WTC11 (cell line): Measurements from ENCODE around the gene AR. TPM values are rescaled to one million over a fixed set of nuclear protein-coding genes. Genes with fewer than 3 reads are reported as not detected.

Experiments
- ATAC-seq: fragments of 200-7000 bp; cut with Tn5 transposase; 2 replicates; pipeline ENCODE4 v1.10.0; 2021; ENCODE audit warnings: mild to moderate bottlenecking, moderate library complexity
- CTCF ChIA-PET: fragments of 300-600 bp; sonication (Branson Sonifier 250); formaldehyde crosslinking; loops from one replicate; lab custom pipeline; 2021; ENCODE audit warnings: antibody characterized with exemption; lab: Charles Lee
- POLR2A ChIA-PET: fragments of 350-600 bp; sonication (Branson Sonifier 250); formaldehyde crosslinking; loops from one replicate; lab custom pipeline; 2021; ENCODE audit warnings: antibody characterized with exemption; lab: Charles Lee
- DNase-seq: peaks from one replicate; pipeline ENCODE4 v3.0.0; 2021; ENCODE audit warnings: low spot score
- H3K27ac Mint-ChIP-seq: 2 replicates; pipeline ENCODE4 v1.8.0; 2021; ENCODE audit warnings: mixed read lengths
- H3K27me3 Mint-ChIP-seq: 2 replicates; pipeline ENCODE4 v1.8.0; 2021; ENCODE audit warnings: low read depth, mild to moderate bottlenecking, moderate library complexity, mixed read lengths
- H3K36me3 Mint-ChIP-seq: 2 replicates; pipeline ENCODE4 v1.8.0; 2021; ENCODE audit warnings: mixed read lengths
- H3K4me1 Mint-ChIP-seq: 2 replicates; pipeline ENCODE4 v1.8.0; 2022; ENCODE audit warnings: mixed read lengths
- H3K4me3 Mint-ChIP-seq: 2 replicates; pipeline ENCODE4 v1.8.0; 2021; ENCODE audit warnings: mild to moderate bottlenecking, moderate library complexity, mixed read lengths
- H3K9me3 Mint-ChIP-seq: 2 replicates; pipeline ENCODE4 v1.8.0; 2021; ENCODE audit warnings: mixed read lengths
- ATF3 ChIP-seq: sonication (generic); formaldehyde crosslinking; conservative IDR thresholded peaks from 2 replicates; pipeline ENCODE4 v1.8.1; 2022; ENCODE audit warnings: mild to moderate bottlenecking, missing genetic modification reagents
- CBFB ChIP-seq: sonication (generic); formaldehyde crosslinking; IDR thresholded peaks from 2 replicates; pipeline ENCODE4 v1.8.1; 2022; ENCODE audit warnings: mild to moderate bottlenecking, low read depth, missing genetic modification reagents
- EMX1 ChIP-seq: fragments of 250-450 bp; sonication (Bioruptor Pico); IDR thresholded peaks from 2 replicates; pipeline ENCODE4 v1.8.0; 2021; ENCODE audit warnings: mild to moderate bottlenecking
- FOXJ3 ChIP-seq: sonication (generic); formaldehyde crosslinking; IDR thresholded peaks from 2 replicates; pipeline ENCODE4 v1.9.0; 2021; ENCODE audit warnings: missing genetic modification reagents, mild to moderate bottlenecking, borderline replicate concordance
- FOXK1 ChIP-seq: sonication (generic); formaldehyde crosslinking; IDR thresholded peaks from 2 replicates; pipeline ENCODE4 v1.8.0; 2022; ENCODE audit warnings: mild to moderate bottlenecking, moderate library complexity, missing genetic modification reagents
- FOXP1 ChIP-seq: sonication (generic); formaldehyde crosslinking; IDR thresholded peaks from 2 replicates; pipeline ENCODE4 v1.8.0; 2022; ENCODE audit warnings: missing genetic modification reagents, mild to moderate bottlenecking, moderate library complexity, borderline replicate concordance
- GABPB1 ChIP-seq: sonication (generic); formaldehyde crosslinking; IDR thresholded peaks from 2 replicates; pipeline ENCODE4 v1.8.1; 2023; ENCODE audit warnings: mild to moderate bottlenecking, missing genetic modification reagents
- MYBL2 ChIP-seq: sonication (generic); formaldehyde crosslinking; IDR thresholded peaks from 2 replicates; pipeline ENCODE4 v1.8.1; 2023; ENCODE audit warnings: mild to moderate bottlenecking, moderate library complexity, missing genetic modification reagents
- NFE2L1 ChIP-seq: sonication (generic); formaldehyde crosslinking; IDR thresholded peaks from 2 replicates; pipeline ENCODE4 v1.8.1; 2023; ENCODE audit warnings: missing genetic modification reagents
- NFYB ChIP-seq: sonication (generic); formaldehyde crosslinking; conservative IDR thresholded peaks from 2 replicates; pipeline ENCODE4 v1.8.0; 2022; ENCODE audit warnings: low read depth, missing genetic modification reagents
- NR2C2 ChIP-seq: sonication (generic); formaldehyde crosslinking; IDR thresholded peaks from 2 replicates; pipeline ENCODE4 v1.8.0; 2022; ENCODE audit warnings: mild to moderate bottlenecking, missing genetic modification reagents
- NR3C1 ChIP-seq: sonication (generic); formaldehyde crosslinking; conservative IDR thresholded peaks from 2 replicates; pipeline ENCODE4 v1.8.1; 2023; ENCODE audit warnings: low read depth, mild to moderate bottlenecking, missing genetic modification reagents
- OVOL2 ChIP-seq: fragments of 250-450 bp; sonication (Bioruptor Pico); IDR thresholded peaks from 2 replicates; pipeline ENCODE4 v1.9.0; 2021; ENCODE audit warnings: mild to moderate bottlenecking, borderline replicate concordance
- RELA ChIP-seq: sonication (generic); formaldehyde crosslinking; IDR thresholded peaks from 2 replicates; pipeline ENCODE4 v1.8.1; 2022; ENCODE audit warnings: missing genetic modification reagents, mild to moderate bottlenecking, borderline replicate concordance
- SMAD3 ChIP-seq: sonication (generic); formaldehyde crosslinking; IDR thresholded peaks from 2 replicates; pipeline ENCODE4 v1.8.0; 2022; ENCODE audit warnings: missing genetic modification reagents, mild to moderate bottlenecking, borderline replicate concordance
- ZBTB21 ChIP-seq: sonication (generic); formaldehyde crosslinking; IDR thresholded peaks from 2 replicates; pipeline ENCODE4 v1.8.1; 2023; ENCODE audit warnings: mild to moderate bottlenecking, missing genetic modification reagents, borderline replicate concordance
- ZNF138 ChIP-seq: sonication (generic); formaldehyde crosslinking; conservative IDR thresholded peaks from 2 replicates; pipeline ENCODE4 v1.8.1; 2022; ENCODE audit warnings: mild to moderate bottlenecking, moderate library complexity, missing genetic modification reagents
- ZNF423 ChIP-seq: fragments of 250-450 bp; sonication (Bioruptor Pico); IDR thresholded peaks from 2 replicates; pipeline ENCODE4 v2.1.2; 2022; ENCODE audit warnings: mild to moderate bottlenecking, moderate library complexity
- ZNF671 ChIP-seq: fragments of 250-450 bp; sonication (Bioruptor Pico); IDR thresholded peaks from 2 replicates; pipeline ENCODE4 v1.8.0; 2021; ENCODE audit warnings: mild to moderate bottlenecking
- total RNA-seq: library from RNA; stranded (reverse); gene quantifications from 3 replicates; pipeline ENCODE4 v1.2.3, GENCODE V29; 2021
- TF ChIP-seq, protein P1 (sequence below): fragments of 200-600 bp; IDR thresholded peaks from 2 replicates; pipeline ENCODE4 v1.8.0; 2022; ENCODE audit warnings: antibody characterized with exemption
- TF ChIP-seq, protein P2 (sequence below): sonication (generic); formaldehyde crosslinking; IDR thresholded peaks from 2 replicates; pipeline ENCODE4 v1.8.0; 2023; ENCODE audit warnings: missing genetic modification reagents, mild to moderate bottlenecking, borderline replicate concordance

Gene AR
- total RNA-seq, 1 experiment from 2014 or later, result 10.3 TPM

DNA sequence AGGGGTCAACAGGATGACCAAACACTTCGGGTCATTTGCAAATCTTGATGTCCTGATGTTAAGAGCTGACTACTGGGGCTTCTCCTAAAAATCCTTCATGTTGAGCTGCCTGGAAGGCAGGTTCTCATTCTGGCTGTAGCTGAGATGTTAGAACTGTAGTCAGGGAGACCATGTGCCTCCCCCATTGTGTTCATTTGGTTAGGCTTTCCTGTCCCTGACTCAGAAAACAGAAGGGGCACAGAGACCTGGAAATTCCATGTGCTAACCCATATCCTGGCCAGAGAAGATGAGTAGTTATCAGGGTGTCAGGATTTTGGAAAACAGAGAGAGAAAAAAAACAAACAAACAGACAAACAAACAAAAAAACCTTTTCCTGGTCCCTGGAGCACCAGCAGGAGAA, 177.5 kb downstream of the AR start (continued):
- TF ChIP-seq NR3C1 (CRISPR knock-in tag), result no peak
- no peak for TF ChIP-seq FOXK1 (CRISPR knock-in tag)
- no peak for TF ChIP-seq NR2C2
- no peak for TF ChIP-seq FOXJ3 (CRISPR knock-in tag)
- TF ChIP-seq SMAD3 (CRISPR knock-in tag), result no peak
- TF ChIP-seq, all 79 proteins: peak for 0

- CTCF ChIA-PET, result no interaction called here
- ATAC-seq, result no peak
- POLR2A ChIA-PET, result no interaction called here
- Mint-ChIP-seq H3K4me3 (no peak overlapping the region), H3K27ac (no peak overlapping the region), H3K4me1 (no peaks in the 10 kb centered on the region), H3K27me3 (no peaks in the 10 kb centered on the region), H3K36me3 (peaks cover 19% of the 10 kb centered on the region), H3K9me3 (no peaks in the 10 kb centered on the region)
- no peak for DNase-seq
- TF ChIP-seq ZBTB21 (CRISPR knock-in tag) (no peak), FOXP1 (CRISPR knock-in tag) (no peak), EMX1 (CRISPR knock-in tag) (no peak), NFYB (no peak), GABPB1 (no peak), ZNF138 (no peak), ZNF671 (CRISPR knock-in tag) (no peak), RELA (CRISPR knock-in tag) (no peak), ATF3 (CRISPR knock-in tag) (no peak)
- TF ChIP-seq, protein P1, sequence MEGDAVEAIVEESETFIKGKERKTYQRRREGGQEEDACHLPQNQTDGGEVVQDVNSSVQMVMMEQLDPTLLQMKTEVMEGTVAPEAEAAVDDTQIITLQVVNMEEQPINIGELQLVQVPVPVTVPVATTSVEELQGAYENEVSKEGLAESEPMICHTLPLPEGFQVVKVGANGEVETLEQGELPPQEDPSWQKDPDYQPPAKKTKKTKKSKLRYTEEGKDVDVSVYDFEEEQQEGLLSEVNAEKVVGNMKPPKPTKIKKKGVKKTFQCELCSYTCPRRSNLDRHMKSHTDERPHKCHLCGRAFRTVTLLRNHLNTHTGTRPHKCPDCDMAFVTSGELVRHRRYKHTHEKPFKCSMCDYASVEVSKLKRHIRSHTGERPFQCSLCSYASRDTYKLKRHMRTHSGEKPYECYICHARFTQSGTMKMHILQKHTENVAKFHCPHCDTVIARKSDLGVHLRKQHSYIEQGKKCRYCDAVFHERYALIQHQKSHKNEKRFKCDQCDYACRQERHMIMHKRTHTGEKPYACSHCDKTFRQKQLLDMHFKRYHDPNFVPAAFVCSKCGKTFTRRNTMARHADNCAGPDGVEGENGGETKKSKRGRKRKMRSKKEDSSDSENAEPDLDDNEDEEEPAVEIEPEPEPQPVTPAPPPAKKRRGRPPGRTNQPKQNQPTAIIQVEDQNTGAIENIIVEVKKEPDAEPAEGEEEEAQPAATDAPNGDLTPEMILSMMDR, result no peak
Measured at GRCh38 chrX:67723580-67724351, 179.9 kb downstream of the AR start.

DNA sequence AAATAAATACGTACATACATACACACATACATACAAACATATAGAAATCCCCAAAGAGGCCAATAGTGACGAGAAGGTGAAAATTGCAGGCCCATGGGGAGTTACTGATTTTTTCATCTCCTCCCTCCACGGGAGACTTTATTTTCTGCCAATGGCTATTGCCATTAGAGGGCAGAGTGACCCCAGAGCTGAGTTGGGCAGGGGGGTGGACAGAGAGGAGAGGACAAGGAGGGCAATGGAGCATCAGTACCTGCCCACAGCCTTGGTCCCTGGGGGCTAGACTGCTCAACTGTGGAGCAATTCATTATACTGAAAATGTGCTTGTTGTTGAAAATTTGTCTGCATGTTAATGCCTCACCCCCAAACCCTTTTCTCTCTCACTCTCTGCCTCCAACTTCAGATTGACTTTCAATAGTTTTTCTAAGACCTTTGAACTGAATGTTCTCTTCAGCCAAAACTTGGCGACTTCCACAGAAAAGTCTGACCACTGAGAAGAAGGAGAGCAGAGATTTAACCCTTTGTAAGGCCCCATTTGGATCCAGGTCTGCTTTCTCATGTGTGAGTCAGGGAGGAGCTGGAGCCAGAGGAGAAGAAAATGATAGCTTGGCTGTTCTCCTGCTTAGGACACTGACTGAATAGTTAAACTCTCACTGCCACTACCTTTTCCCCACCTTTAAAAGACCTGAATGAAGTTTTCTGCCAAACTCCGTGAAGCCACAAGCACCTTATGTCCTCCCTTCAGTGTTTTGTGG, 180.7 kb downstream of the AR start:
- H3K4me3 Mint-ChIP-seq, result no peak overlapping the region
- H3K27me3 Mint-ChIP-seq, result no peaks in the 10 kb centered on the region
- H3K27ac Mint-ChIP-seq, result no peak overlapping the region
- ChIA-PET CTCF (no interaction called here), POLR2A (no interaction called here)
- no peak for ATAC-seq
- DNase-seq, result peak; percentile 10
- H3K36me3 Mint-ChIP-seq, result peaks cover 16% of the 10 kb centered on the region
- TF ChIP-seq ZBTB21 (CRISPR knock-in tag), result no peak
- TF ChIP-seq ZNF423 (CRISPR knock-in tag), result no peak
- no peak for TF ChIP-seq CBFB
- no peak for TF ChIP-seq OVOL2 (CRISPR knock-in tag)
- TF ChIP-seq MYBL2 (CRISPR knock-in tag), result no peak
- TF ChIP-seq, protein P2, sequence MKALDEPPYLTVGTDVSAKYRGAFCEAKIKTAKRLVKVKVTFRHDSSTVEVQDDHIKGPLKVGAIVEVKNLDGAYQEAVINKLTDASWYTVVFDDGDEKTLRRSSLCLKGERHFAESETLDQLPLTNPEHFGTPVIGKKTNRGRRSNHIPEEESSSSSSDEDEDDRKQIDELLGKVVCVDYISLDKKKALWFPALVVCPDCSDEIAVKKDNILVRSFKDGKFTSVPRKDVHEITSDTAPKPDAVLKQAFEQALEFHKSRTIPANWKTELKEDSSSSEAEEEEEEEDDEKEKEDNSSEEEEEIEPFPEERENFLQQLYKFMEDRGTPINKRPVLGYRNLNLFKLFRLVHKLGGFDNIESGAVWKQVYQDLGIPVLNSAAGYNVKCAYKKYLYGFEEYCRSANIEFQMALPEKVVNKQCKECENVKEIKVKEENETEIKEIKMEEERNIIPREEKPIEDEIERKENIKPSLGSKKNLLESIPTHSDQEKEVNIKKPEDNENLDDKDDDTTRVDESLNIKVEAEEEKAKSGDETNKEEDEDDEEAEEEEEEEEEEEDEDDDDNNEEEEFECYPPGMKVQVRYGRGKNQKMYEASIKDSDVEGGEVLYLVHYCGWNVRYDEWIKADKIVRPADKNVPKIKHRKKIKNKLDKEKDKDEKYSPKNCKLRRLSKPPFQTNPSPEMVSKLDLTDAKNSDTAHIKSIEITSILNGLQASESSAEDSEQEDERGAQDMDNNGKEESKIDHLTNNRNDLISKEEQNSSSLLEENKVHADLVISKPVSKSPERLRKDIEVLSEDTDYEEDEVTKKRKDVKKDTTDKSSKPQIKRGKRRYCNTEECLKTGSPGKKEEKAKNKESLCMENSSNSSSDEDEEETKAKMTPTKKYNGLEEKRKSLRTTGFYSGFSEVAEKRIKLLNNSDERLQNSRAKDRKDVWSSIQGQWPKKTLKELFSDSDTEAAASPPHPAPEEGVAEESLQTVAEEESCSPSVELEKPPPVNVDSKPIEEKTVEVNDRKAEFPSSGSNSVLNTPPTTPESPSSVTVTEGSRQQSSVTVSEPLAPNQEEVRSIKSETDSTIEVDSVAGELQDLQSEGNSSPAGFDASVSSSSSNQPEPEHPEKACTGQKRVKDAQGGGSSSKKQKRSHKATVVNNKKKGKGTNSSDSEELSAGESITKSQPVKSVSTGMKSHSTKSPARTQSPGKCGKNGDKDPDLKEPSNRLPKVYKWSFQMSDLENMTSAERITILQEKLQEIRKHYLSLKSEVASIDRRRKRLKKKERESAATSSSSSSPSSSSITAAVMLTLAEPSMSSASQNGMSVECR (CRISPR knock-in tag), result no peak
- TF ChIP-seq NFE2L1, result no peak
- TF ChIP-seq, all 79 proteins: peak for 0
- Mint-ChIP-seq H3K4me1 (no peaks in the 10 kb centered on the region), H3K9me3 (no peaks in the 10 kb centered on the region)
